ENCODE data around the gene CLDN7. TPM values are rescaled to one million over a fixed set of nuclear protein-coding genes. Genes with fewer than 3 reads are reported as not detected.

The CLDN7 gene
- total RNA-seq, 2 experiments from 2014 or later = 0.32 TPM; not detected in 1

DNA sequence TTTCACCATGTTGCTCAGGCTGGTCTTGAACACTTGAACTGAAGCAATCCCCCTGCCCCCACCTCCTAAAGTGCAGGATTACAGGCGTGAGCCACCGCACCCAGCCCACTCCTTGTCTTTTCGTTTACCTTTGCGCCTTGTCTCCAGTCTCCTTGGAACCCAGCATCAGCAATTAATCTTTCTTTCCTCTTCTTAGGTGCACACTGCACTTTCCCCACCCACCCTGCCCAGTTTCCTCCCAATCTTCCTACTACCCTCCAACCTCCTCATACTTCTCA lies 1.5 kb upstream of the CLDN7 start:
- H3K4me3 ChIP-seq (ENCODE audit: low read depth, low read length, poor library complexity, severe bottlenecking) = peak overlapping the region; percentile 44
- CTCF ChIA-PET (ENCODE audit: unreplicated experiment) = no interaction called here
- peaks cover 17% of the 10 kb centered on the region for H3K4me1 ChIP-seq (ENCODE audit: insufficient read depth, low read length, poor library complexity, severe bottlenecking)
- H2AFZ ChIP-seq (ENCODE audit: low read length) = peak overlapping the region; percentile 62; the same call in 1 of the 2 replicates
- intact Hi-C loops (cut with micrococcal nuclease; ENCODE audit: unreplicated experiment) = no loop called here
- no TSS peak for BruUV-seq (replicated peaks)
- TF ChIP-seq, protein P1, sequence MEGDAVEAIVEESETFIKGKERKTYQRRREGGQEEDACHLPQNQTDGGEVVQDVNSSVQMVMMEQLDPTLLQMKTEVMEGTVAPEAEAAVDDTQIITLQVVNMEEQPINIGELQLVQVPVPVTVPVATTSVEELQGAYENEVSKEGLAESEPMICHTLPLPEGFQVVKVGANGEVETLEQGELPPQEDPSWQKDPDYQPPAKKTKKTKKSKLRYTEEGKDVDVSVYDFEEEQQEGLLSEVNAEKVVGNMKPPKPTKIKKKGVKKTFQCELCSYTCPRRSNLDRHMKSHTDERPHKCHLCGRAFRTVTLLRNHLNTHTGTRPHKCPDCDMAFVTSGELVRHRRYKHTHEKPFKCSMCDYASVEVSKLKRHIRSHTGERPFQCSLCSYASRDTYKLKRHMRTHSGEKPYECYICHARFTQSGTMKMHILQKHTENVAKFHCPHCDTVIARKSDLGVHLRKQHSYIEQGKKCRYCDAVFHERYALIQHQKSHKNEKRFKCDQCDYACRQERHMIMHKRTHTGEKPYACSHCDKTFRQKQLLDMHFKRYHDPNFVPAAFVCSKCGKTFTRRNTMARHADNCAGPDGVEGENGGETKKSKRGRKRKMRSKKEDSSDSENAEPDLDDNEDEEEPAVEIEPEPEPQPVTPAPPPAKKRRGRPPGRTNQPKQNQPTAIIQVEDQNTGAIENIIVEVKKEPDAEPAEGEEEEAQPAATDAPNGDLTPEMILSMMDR (conservative IDR thresholded peaks at IDR 0.05; ENCODE audit: low read length) = no peak
- TF ChIP-seq EZH2phosphoT487 (IDR thresholded peaks at IDR 0.05; ENCODE audit: borderline replicate concordance, low read depth, low read length) = no peak
- no peak for DNase-seq (ENCODE audit: low spot score)
- peaks cover 9% of the 10 kb centered on the region for H3K36me3 ChIP-seq (ENCODE audit: insufficient read depth, low read length)
- H3K9me2 ChIP-seq (ENCODE audit: insufficient read depth, low read length) = no peaks in the 10 kb centered on the region
- H4K20me1 ChIP-seq (ENCODE audit: insufficient read depth, low read length) = no peaks in the 10 kb centered on the region
- no peak overlapping the region for H3K27ac ChIP-seq (ENCODE audit: low read depth, low read length, poor library complexity, severe bottlenecking)
- H3K4me2 ChIP-seq (ENCODE audit: low read length) = peak overlapping the region; percentile 65; the same call in 1 of the 2 replicates
- no peaks in the 10 kb centered on the region for H3K79me2 ChIP-seq (ENCODE audit: insufficient read depth, low read depth, low read length)
- POLR2A ChIA-PET = interaction anchor here (1.0 kb wide), 1 partner anchor 46 kb away, joined by 3 read pairs; no protein-coding TSS in a partner anchor
- H3K9me3 ChIP-seq (ENCODE audit: low read length) = no peaks in the 10 kb centered on the region

DNA sequence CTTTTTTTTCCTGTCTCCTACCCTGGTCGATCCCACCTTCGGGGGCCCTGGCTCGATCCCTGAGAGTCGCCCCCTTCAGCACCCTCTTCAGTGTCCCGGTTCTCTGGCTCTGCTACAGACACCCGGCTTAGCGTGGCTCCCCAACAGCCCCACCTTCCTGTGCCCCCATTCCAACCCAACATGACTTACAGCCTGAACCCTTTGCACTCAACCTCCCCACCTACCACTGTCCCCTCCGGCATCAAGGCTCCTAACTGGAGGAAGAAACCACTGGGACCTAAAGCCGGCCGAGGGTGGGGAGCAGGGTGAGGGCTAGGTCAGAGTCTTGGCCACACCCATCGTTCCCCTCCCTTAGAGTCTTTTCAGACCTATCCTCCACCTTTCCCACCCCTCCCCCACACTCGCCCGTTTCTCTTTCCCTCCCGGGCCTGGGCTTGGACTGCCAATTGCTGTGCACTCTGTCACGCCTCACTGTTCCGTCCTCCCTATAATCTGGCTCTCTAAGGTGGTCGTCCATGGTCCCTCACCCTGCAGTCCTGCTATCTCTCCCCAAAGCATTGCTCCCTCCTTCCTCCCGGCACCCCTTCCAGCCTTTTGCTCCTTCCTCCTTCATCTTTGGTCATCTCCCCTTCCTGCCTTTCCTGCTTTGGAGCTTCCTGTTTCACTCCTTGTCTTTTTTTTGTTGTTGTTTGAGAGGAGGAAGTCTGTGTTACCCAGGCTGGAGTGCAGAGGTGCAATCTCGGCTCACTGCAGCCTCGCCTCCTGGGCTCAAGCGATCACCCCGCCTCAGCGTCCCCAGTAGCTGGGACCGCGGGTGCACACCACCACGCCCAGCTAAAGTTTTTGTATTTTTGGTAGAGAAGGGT lies 890 bp upstream of the CLDN7 start:
- Histone ChIP-seq H3K27ac (ENCODE audit: low read depth, low read length, poor library complexity, severe bottlenecking) (no peak overlapping the region), H2AFZ (ENCODE audit: low read length) (peak overlapping the region; percentile 62), H3K4me3 (ENCODE audit: low read depth, low read length, poor library complexity, severe bottlenecking) (peak overlapping the region; percentile 44), H3K4me2 (ENCODE audit: low read length) (peak overlapping the region; percentile 65), H3K36me3 (ENCODE audit: insufficient read depth, low read length) (peaks cover 15% of the 10 kb centered on the region), H3K9me3 (ENCODE audit: low read length) (no peaks in the 10 kb centered on the region), H4K20me1 (ENCODE audit: insufficient read depth, low read length) (no peaks in the 10 kb centered on the region), H3K9me2 (ENCODE audit: insufficient read depth, low read length) (no peaks in the 10 kb centered on the region), H3K4me1 (ENCODE audit: insufficient read depth, low read length, poor library complexity, severe bottlenecking) (peaks cover 17% of the 10 kb centered on the region), H3K79me2 (ENCODE audit: insufficient read depth, low read depth, low read length) (no peaks in the 10 kb centered on the region)
- ChIA-PET POLR2A (interaction anchor here (1.0 kb wide), 1 partner anchor 46 kb away, joined by 3 read pairs; no protein-coding TSS in a partner anchor), CTCF (ENCODE audit: unreplicated experiment) (no interaction called here)
- no TSS peak for BruUV-seq (replicated peaks)
- TF ChIP-seq, protein P1 (conservative IDR thresholded peaks at IDR 0.05; ENCODE audit: low read length) = no peak
- TF ChIP-seq EZH2phosphoT487 (IDR thresholded peaks at IDR 0.05; ENCODE audit: borderline replicate concordance, low read depth, low read length) = no peak
- DNase-seq (ENCODE audit: low spot score) = no peak
- intact Hi-C loops (cut with micrococcal nuclease; ENCODE audit: unreplicated experiment) = no loop called here
